Hematopoietic multipotent progenitor cell treated with erythropoietin and hydrocortisone succinate and interleukin-3 and kit ligand, for 17 days (in vitro differentiated cells): ENCODE data around the gene ITPRIPL1.

Experiments
- DNase-seq: peaks from one replicate; pipeline ENCODE4 v3.0.0-alpha.2; 2015; ENCODE audit warnings: low spot score

Gene ITPRIPL1

DNA sequence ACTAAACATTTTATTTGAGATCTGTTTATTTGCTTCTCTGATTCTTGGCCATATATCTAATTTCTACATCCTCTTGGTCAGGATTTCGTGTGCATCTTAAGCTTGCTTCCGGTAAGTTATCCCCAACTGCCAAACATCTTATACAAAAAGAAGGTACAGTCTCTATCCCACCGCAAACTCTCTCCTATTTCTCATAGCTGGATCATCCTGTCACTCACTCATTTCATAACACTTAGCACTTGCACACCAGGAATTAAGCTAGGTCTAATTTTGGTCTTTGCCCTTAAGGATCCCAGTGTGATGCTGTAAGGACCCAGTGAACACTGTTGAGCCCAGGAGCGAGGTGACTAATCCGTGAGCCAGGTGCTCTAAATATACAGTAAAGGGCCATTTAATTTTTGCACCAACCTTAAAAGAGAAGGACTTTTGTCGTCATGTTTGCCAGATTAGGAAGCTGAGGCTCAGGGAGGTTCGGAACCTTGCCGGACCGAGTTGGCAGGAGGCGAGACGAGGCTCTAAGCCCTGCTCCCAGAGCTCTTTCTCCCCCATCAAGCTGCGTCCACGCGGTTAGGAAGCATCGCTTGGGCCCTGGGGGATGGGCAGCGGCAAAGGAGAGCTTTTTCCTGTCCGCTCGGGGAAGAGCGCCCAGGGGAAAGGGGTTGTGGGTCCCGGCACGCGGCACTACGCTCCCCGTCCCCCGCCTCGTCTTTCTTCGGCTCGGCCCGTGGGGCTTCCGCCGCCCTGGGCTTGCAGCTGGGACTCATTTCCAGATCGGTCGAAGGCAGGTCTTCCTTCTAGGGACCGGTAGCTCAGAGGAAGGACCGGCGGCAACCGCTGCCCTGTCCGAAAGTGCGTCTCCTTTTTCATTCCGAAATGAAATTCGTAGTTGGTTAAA is 4.1 kb upstream of the ITPRIPL1 start:
- no peak for DNase-seq

- no peak for DNase-seq
Measured at GRCh38 chr2:96323849-96324248, 1.3 kb upstream of the ITPRIPL1 start.

- DNase-seq: no peak
Measured at GRCh38 chr2:96324721-96325040, 436 bp upstream of the ITPRIPL1 start.

DNA sequence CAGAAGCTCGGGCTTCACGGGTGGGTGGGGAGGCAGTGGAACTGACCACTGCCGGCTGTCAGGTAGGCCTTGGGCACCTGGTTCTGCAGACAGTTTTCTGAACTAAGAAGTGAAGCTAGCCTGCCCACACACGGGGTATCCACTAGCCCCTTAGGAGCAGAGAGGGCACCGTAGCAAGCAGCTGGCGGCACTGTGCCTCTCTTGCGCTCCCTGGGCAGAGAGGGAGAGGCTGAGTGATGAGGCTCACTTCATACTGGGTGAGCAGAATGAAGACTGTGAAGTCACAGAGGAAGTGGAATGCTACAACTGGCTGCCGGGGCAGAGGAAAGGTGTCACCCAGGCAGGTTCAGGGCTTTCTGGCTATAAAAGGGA is 753 bp downstream of the ITPRIPL1 start:
- DNase-seq: no peak

- no peak for DNase-seq
Measured at GRCh38 chr2:96326564-96326963, 1.4 kb downstream of the ITPRIPL1 start.

DNA sequence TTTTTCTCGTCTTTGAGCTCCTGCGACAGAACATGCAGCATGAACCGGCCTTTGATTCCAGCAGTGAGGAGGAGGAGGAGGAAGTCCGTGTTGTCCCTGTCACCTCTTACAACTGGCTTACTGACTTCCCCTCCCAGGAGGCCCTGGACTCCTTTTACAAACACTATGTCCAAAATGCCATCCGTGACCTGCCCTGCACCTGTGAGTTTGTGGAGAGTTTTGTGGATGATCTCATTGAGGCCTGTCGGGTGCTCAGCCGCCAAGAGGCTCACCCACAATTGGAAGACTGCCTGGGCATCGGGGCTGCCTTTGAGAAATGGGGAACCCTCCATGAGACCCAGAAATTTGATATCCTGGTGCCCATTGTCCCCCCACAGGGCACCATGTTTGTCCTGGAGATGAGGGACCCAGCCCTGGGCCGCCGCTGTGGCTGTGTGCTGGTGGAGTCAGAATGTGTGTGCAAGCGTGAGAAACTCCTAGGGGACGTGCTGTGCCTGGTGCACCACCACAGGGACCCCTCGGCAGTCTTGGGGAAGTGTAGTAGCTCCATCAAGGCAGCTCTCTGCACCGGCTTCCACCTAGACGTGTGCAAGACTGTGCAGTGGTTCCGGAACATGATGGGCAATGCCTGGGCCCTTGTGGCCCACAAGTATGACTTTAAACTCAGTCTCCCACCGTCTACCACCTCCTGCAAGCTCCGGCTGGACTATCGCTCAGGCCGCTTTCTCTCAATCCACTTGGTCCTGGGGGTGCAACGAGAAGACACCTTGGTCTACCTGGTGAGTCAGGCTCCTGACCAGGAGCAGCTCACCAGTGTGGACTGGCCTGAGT is 2.1 kb downstream of the ITPRIPL1 start:
- DNase-seq: no peak

DNA sequence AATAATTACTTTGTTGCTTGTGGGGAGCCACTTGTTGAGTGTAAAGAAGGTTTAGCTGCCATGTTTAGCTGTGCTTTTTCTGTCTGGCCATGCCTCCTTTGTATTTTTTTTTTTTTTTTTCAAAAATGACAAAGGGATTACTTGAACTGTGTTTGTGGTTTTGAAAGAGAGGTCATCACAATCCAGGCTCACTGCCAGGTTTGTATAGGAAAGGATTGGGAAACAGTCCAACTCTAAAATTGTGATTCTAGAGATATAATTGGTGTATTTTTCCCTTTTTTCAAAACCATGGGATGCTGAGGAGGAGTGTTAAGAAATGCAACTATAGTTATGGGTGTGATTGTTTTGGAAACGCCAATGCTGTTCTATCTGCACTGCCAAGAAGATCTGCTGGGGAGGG is 4.3 kb downstream of the ITPRIPL1 start:
- DNase-seq: no peak

DNA sequence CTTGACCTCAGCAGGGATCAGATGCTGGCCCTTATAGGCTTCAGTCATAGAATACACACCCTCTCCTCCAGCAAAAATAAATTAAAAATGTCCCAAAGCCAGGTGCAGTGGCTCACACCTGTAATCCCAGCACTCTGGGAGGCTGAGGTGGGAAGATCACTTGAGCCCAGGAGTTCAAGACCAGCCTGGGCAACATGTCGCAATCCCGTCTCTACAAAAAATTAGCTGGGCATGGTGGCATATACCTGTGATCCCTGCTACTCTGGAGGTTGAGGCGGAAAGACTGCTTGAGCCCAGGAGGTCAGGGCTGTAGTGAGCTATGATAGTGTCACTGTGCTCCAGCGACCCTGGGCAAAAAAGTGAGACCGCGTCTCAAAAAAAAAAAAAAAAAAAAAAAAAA is 4.8 kb downstream of the ITPRIPL1 start:
- DNase-seq: no peak

GRCh38 chr2:96330407-96330806 is 5.3 kb downstream of the ITPRIPL1 start:
- no peak for DNase-seq

DNA sequence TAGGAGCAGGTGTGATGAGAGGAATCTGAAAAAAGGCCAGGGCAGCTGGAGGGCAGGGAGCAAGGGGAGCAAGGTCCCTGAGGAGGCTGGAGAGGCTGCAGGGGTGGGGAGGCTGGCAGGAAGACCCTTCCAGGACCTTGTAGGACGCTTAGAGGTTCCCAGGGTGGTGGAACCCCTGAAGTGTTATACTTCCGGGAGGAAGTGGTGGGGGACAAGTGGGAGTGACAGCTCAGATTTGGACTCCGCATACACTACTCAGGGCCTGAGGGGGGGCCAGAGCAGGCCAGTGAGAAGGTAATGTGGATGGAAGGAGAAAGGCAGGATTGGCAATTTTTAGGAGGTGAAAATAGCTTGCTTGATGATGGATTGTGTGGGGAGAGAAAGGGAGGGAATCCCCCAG is 8.6 kb downstream of the ITPRIPL1 start:
- DNase-seq: no peak

DNA sequence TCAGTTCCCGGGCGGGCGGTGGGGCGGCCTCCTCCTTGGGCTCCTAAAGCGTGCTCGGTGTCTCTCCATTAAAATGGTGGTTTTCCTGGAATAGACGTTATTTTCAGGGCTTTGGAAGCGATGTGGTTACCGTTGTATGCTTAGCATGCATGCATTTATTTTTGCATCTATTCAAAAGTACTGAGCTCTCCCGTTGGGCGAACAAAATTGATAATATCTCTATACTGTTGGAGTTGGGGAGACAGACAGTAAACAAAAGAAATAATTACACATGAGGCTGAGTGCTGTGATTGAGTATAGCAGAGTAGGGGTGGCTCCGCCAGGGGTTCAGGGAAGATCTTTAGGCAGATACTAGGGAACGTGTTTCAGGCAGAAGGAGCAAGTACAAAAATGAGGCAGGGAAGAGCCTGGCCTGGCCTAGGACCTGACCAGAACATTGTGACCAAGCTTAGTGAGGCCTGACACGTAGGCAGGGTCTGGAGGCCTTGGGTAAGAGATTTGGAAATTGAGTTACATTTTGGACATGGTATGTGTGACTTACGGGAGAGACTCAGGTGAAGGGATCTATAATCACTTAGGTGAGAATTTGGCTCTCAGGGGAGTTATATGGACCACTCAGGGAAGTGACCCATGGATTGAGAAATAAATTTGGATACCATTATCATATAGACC is 11.1 kb downstream of the ITPRIPL1 start:
- DNase-seq: no peak

DNA sequence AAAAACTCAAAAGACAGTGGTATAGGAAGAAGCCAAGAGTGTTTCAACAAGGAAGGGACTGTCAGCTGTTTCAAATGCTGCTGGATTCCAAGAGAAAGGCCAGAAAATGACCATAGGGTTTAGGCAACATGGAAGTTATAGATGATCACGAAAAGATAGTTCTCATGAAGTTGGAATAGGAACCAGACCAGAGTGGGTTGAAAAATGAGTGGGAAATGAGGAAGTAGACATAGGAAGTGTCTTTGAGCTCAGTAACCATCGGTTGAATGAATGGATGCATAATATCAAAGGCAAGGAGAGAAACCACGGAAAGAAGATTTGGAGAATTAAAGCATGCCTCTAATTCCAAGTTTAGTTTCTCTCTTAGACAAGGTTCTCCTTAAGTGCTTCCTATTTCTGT is 11.8 kb downstream of the ITPRIPL1 start:
- no peak for DNase-seq

DNA sequence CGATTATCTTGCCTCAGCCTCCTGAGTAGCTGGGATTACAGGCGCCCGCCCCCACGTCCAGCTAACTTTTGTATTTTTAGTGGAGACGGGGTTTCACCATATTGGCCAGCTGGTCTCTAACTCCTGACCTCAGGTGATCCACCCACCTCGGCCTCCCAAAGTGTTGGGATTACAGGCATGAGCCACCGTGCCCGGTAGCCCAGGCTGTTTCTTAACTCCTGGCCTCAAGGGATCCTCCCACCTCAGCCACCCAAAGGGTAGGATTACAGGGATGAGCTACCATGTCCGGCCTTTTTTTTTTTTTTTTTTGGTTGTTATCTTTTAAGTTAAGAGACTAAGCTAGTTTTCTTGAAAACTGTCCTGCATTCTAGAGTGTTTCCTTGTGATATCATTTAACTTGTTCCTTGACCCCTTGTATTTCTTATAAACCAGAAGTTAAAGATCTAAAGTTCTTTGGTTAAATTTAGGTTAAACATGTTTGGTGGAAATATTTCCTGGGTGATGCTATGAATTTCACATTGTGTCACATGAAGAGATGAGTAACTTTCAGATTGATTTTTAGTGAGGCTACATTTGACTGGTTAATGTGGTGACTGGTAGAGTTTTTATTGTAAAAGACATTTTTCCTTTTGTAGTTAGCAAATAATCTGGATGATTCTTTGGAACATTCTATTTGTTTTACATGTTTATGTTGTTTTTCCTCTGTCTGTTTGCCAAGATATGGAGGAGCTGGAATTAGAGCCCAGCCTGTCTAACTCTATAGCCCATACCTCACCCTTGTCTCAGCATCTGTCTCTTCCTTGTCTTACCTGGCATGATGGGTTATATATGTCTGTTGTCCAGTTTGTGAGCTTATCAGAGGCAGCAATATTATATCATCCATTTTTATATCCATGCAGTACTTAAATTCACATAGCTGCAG is 15.6 kb downstream of the ITPRIPL1 start:
- no peak for DNase-seq

DNA sequence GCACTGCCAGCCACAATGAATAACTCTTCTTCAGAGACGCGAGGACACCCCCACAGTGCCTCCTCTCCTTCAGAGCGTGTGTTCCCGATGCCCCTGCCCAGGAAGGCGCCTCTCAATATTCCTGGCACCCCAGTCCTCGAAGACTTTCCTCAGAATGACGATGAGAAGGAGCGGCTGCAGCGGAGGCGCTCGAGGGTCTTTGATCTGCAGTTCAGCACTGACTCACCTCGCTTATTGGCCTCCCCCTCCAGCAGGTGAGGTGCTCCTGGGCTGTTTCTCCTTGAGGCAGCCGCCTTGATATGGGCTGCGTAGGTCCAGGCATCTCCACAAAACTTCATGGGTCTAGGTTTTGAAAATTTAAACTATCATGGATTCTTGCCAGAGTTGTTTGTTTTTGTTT is 16.5 kb downstream of the ITPRIPL1 start:
- DNase-seq: no peak

DNA sequence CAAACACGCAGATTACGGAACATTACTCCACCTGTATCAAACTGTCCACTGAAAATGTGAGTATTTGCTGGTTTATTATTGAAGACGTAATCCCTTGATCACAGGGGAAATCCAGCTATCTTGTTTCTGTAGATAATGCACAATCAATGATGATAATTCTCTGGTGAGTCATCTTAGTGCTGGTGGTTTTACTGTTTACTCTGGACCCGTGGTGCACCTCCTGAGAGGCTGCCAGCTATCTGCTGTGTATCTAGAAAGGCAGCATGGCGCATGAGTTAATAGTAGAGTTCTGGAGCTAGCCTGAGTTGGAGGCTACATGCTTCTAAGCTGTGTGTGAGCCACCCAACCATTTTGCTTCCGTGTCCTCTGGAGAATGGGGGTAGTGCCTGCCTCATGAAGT is 17.0 kb downstream of the ITPRIPL1 start:
- DNase-seq: no peak

- no peak for DNase-seq
Measured at GRCh38 chr2:96344011-96344410, 18.9 kb downstream of the ITPRIPL1 start.

GRCh38 chr2:96345438-96345837 is 20.3 kb downstream of the ITPRIPL1 start:
- DNase-seq: no peak

DNA sequence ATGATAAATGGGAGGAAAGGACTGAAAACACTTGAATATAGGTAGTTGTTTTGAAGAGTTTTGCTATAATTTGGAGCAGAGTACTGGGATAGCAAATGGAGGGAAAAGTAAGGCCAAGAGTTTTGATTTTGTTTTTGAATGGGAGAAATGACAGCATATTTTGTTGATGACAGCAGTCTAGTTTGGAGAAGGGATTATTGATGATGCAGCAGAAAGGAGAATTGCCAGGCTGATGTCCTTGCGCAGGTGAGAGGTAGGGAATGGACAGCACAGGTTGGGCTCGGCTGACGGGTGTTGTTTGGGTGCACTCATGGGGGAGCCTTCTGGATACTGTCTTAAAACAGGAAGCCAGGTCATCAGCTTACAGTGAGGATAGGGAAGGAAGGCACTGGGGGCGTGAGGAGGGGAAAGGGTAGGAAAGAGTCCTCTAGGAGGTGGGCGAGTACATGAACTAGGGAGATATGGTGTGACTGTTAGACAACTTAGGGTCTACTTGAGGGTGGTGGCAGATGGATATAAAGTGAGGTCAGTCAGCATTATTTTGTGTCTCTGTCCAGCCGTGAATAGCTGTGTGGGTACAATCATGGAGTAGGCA is 20.8 kb downstream of the ITPRIPL1 start:
- DNase-seq: no peak

DNA sequence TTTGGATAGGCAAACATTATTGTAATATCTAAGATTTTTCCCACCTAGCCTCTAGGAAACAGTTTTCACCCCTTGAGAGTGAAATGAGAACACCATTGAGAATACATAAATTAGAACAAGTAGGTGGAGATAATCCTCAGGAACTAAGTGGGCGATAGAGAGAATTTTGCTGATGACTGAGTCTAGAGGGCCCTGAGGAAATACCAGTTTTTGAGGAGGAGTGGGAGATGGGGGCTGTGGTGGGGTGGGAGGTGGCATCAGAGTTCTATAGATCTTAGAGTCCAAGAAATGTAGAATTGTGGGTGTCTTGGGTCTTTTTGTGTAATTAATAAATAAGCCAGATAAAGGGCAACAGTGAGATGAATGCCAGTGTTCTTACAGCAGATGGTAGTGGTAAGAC is 22.3 kb downstream of the ITPRIPL1 start:
- DNase-seq: no peak

DNA sequence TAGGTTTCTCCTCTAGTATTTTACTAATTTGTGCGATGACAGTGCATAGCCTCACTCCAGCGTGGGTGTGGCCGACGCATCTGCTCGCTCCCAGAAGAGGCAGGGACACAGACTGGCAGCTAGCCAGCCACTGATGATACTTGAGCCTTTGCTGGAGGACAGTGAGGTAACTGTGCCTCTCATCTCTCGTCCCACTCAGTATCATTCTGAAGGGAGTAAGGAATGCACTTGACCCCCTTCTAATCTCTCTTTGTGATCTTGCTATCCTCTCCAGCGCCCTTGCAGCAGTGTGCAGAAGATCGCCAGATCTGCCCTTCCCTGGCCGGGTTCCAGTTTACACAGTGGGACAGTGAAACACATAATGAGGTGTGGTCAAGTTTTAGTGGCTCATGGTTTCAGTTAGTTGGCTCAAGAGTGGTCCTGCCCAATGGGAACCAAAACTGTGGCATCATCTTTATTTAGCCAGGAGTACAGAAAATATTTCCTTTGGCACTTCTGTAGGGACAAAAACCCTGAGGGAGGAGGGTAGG is 28.0 kb downstream of the ITPRIPL1 start:
- peak; percentile 93 for DNase-seq

DNA sequence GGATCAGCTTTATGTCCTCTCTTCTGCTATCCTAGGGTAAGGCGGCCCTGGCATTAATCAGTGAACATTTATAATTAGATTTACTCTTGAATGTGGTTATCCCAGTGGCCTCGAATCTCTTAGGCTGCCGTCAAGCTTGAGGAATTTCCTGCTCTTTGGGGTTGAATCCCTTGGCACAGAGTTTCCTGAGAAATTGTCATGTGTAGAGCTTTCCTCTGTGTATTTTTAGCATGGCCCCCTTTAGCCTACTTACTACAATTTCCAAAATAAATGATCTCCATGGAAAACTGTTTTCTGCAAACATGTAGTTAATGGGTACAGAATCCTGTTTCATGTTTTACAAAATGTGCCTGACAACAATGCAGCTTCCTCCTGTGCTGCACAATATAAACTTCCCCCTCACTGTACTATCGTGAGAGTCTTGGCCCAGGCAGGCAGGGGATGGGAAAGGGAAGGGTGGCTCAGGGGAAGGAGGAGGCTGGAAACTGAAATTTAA is 28.5 kb downstream of the ITPRIPL1 start:
- no peak for DNase-seq
